ENCODE results near the gene SGO2.
"Not testable (repeated sequence)": the region's sequence is repeated elsewhere in the genome, so short reads cannot be mapped to it uniquely, and the experiment has no call there.

Gene SGO2

DNA sequence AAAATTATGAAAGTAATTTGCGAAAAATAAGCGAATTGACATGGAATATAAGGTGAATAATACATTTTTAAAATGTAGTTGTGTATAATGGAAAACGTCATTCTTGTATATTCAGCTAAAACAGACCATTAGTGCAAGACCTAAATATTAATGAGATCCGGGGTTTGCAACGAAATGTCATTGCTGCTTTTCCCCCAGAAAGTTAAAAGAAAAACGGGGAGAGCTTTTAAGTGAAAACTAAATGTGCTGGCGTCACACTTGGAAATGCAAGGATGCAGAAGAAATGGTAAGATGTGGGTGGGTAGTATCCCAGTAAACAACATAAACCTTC, 491 bp upstream of the SGO2 start:
- no peak for DNase-seq

GRCh38 chr2:200528228-200528627, 2.2 kb downstream of the SGO2 start:
- no peak for DNase-seq

DNA sequence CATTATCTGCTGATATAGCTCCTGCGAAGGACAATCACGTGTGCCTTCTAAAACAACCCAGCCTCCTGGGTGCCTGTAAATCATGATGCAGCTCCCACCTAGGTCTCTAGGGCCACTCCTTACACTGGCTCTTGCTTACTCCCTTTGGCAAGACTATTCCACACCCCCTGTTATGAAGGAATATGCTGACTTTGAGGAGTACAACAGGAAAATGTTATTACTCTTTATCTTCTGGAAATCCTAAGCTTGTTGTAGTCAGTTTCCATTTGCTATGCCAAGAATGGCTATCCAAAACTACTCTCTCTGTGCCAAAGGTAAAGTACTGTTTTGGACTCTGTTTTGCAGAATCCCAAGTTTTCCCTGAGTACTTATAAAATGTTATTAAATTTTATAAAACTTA, 7.7 kb downstream of the SGO2 start:
- no peak for DNase-seq

DNA sequence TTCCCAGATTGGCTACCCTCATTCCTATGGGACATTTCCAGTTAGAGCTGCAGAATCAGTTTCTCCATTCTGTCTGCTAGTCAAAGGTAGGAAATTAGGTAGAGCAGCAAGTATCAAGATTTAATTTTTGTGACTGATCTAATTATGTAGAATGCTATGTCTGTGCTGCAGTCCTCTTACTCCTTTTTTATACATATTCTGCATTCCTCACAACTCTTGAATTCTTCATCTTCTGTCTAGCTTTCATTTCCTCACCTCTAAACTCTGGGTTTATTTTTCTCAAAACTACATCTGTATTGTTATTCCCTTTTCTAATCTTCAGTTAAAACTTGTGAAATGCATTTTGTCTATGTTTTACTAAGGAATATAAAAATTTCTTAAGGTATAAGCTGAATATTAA, 8.6 kb downstream of the SGO2 start:
- DNase-seq = no peak

DNA sequence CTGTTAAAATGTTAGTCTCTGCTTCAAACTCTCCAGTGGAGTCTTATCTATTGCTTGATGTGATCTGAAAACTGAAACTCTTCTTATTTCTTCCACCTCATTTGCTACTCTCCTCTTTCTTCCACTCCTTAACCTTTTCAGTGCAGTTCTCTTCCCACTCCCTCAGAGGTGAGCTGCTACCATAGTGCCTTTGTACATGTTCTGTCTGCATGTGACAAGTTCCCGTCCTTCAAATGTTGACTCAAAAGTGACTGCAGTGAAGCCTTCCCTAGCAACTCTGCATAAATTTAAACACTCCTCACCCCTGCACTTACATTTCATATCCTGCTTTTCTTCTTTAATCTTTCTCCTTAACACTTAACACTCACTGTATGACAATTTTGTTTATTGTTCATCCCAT, 12.1 kb downstream of the SGO2 start:
- DNase-seq = no peak

GRCh38 chr2:200540793-200541192, 14.8 kb downstream of the SGO2 start:
- no peak for DNase-seq

- DNase-seq = not testable (repeated sequence)
Measured at GRCh38 chr2:200566596-200566995, 40.6 kb downstream of the SGO2 start.

- DNase-seq = no peak
Measured at GRCh38 chr2:200567932-200568331, 41.9 kb downstream of the SGO2 start.

DNA sequence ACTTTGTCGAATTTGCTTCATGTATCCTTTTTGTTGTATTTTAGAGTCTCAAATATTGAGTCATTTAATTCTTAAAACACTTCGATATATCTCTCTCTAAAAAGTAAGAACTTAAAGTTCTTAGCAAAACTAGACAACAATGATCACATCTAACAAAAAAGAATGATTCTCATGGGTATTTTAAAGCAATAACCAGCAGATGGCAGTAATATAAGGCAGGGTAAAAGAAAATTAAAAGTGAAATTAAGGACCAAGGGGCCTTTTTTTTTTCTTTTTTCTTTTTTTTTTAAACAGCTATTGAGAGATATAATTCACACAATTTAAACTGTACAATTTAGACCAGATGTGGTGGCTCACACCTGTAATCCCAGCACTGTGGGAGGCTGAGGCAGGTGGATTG, 50.0 kb downstream of the SGO2 start:
- no peak for DNase-seq

DNA sequence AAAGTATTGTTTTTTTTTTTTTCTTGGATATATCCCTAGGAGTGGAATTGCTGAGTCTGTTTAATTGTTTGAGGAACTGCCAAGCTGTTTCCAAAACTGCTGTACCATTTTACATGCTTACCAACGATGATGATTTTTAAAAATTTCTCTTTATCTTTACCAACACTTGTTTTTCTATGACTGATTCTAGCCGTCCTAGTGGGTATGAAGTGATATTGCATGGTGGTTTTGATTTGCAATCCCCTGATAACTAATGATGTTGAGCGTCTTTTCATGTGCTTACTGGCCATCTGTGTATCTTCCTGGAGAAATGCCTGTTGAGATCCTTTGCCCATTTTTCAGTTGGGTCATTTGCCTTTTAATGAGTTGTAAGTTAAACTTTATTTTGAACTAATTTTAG, 51.0 kb downstream of the SGO2 start:
- no peak for DNase-seq

DNA sequence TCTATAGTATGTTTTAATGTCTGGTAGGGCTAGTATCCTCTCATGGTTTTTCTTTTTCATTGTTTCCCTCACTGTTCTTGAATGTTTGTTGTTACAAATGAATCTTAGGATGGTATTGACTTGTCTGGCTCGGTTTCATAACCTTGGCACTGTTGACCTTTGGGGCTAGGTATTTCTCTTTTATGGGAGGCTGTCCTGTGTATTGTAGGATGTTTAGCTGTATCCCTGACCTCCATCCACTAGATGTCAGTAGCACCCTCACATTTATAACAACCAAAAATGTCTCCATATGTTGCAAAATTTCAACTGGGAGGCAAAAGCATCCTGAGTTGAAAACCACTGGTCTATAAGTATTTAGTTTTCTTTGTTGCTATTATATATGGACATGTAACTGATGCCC, 52.8 kb downstream of the SGO2 start:
- no peak for DNase-seq

DNA sequence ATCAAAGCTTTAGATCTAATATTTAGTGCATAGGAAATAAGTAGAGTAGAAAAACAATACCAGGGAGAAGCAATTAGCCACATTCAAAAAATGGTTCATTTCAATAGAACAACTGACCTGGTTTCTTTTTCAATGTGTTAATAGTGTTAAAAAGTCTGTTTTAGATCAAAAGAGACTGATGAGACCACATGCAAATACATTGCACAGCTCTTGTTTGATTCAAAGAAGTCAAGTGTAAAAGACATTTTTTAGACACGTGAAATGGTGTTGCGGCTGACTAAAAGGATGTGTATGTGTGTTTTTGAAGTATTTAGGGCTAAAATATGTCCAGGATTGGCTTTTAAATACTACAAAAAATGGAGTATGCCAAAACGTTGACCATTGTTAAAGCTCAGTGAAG, 58.6 kb downstream of the SGO2 start:
- DNase-seq = no peak

DNA sequence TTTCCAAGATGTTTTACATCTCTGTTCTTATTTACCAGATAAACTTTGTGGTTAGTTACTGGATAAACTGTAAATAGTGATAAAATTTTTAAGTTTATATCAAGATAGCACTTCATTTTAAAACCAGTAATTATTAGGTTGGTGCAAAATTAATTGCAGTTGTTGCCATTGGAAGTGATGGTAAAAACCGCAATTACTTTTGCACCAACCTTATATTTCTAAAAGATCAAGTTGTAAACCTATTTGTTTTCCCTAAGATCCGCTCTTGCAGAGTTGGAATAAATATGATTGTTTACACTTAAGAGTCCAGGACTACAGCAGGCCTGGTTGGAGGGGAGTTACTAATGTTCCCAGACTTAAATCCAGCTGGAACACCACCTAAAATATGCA, 59.3 kb downstream of the SGO2 start:
- DNase-seq = no peak

GRCh38 chr2:200585730-200586643, 60.0 kb downstream of the SGO2 start, which contains the start of gene AOX1:
Gene AOX1 (plus strand): TSS chr2:200586014. CDS start chr2:200586109, 95 bp downstream.
- peak; percentile 48 for DNase-seq

DNA sequence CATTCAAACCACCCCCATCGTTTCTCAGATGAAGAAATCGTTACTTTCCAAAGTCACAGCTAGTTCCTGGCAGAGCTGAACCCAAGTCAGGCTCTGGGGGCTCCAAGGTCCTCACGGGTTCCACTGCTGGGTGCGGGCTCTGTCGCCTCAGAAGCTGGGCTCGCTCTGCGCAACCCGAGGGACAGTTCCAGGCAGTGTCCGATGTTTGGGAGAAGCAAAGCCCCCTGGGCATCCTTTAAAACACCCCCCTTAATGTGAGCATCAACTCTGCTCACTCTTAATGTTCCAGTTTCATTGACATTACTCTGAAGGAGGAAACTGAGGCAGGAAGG, 60.6 kb downstream of the SGO2 start:
- no peak for DNase-seq

DNA sequence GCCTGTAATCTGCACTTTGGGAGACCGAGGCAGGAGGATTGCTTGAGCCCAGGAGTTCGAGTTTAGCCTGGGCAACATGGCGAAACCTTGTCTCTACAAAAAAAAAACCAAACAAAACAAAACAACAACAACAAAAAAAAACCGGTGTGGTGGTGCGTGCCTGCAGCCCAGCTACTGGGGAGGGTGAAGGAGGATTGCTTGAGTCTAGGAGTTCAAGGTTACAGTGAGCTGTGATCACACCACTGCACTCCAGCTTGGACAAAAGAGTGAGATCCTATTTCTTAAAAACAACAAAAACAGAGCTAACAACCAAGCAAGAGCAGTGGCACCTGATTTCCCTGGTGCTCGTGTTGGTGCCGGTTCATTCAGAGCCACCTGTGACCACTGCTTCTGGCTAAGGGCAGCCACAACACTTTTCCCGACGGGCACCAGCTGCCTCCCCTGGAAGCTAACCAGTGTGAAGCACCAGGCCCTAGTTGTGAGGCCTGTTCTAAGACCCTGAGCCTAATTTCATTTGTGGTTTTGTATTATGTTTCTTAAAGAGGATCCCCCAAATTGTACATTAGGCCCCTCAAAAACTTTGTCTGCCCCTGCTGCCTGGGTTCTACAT, 61.1 kb downstream of the SGO2 start:
- DNase-seq = no peak

GRCh38 chr2:200588076-200588678, 62.2 kb downstream of the SGO2 start:
- DNase-seq = no peak

GRCh38 chr2:200590090-200590489, 64.1 kb downstream of the SGO2 start:
- no peak for DNase-seq

DNA sequence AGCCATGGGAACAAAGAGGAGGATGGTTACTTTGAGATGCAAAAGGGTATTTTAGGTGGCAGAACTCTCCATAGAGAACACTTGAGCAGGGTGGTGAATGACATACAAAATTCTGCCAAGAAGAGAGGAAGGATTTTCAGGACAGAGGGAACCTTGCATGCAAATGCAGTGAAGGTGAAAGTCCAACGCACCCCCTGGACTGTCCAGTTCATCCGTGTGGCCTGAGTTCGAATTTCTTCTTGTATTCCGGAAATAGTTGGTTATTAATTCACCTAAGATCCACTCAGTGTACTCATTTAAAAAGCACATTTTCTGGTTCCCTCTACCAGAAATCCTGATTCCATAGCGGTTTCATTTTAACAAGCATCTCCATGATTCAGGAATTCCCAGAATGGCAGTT, 65.3 kb downstream of the SGO2 start:
- DNase-seq = no peak

DNA sequence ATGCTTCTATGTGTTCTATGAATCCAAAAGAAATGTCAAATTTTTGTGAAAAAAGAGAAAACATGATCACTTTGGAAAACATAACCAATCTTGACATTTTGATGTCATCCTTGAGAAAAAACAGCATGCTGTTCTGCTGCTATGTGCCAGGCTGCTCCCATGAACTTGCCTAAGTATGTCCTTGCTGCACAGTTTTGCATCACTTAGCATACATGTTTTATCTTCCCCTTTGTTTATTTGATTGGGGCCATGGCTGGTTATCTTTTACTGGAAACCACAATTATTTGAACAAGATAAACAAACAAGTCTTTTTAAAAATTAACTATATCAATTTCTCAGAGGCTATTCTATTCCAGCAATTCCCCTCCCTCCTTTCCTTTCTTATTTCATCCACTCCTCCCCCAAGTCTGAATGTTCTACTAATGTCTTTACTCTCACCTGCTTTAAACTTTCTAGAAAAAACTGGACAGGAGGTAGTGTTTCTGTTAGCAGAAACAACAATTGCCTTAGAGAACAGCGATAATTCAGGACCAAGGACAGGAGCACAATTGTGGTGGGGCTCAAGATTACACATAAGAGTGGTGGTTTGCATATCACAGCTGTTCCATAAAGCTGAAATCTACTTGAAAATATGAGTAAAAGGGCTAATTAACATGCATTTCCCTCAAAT, 66.5 kb downstream of the SGO2 start:
- DNase-seq = no peak

- DNase-seq = no peak
Measured at GRCh38 chr2:200593905-200594304, 67.9 kb downstream of the SGO2 start.

DNA sequence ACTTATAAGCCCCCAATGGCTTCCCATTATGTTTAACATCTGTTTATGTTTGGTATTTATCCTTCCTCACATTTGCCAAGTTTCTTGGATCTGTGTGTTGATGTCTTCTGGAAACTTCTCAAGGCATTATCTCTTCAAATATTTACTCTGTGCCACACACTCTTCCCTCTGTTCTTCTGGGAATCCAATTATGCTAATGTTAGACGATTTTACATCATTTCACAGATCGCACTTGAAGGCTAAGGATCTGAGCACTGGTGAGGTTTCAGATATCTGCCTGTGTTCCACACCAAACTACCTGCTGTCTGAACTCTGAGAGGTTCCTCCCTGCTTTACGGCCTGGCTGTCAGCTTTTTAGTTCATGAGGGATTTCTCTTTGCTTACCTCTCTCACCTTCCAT, 69.9 kb downstream of the SGO2 start:
- no peak for DNase-seq

- DNase-seq = no peak
Measured at GRCh38 chr2:200596774-200597570, 71.0 kb downstream of the SGO2 start.
